CD4-positive, alpha-beta T cell treated with Interleukin-10 for 1 hour (primary cell): ENCODE results near the gene SFXN5.
"Not testable (repeated sequence)": the region's sequence is repeated elsewhere in the genome, so short reads cannot be mapped to it uniquely, and the experiment has no call there.

ENCODE experiments used
- DNase-seq: peaks from one replicate; pipeline ENCODE4 v3.0.0-alpha.2; 2020

SFXN5 gene

GRCh38 chr2:73071360-73072128, at the start of gene SFXN5:
Gene SFXN5, minus strand, starts transcription at chr2:73071712. Its CDS starts 7 bp downstream, at chr2:73071705.
- peak; percentile 95 for DNase-seq

- not testable (repeated sequence) for DNase-seq
These were observed 48.2 kb upstream of the SFXN5 start for GRCh38 chr2:73119611-73120239.

GRCh38 chr2:73117441-73117840, 45.9 kb upstream of the SFXN5 start:
- no peak for DNase-seq

- no peak for DNase-seq
These were observed 44.9 kb upstream of the SFXN5 start for GRCh38 chr2:73116182-73116960.

- DNase-seq = no peak
These were observed 42.9 kb upstream of the SFXN5 start for GRCh38 chr2:73114273-73114867.

- peak; percentile 90 for DNase-seq
These were observed 41.7 kb upstream of the SFXN5 start, which contains the start of gene RAB11FIP5 for GRCh38 chr2:73112913-73113854. Gene RAB11FIP5, minus strand, starts transcription at chr2:73112948. Its CDS starts 171 bp downstream, at chr2:73112777.

GRCh38 chr2:73112026-73112912, 40.8 kb upstream of the SFXN5 start:
- DNase-seq = no peak

- DNase-seq = peak; percentile 5
These were observed 39.8 kb upstream of the SFXN5 start for GRCh38 chr2:73111073-73112025.

- no peak for DNase-seq
These were observed 38.9 kb upstream of the SFXN5 start for GRCh38 chr2:73110168-73111072.

- DNase-seq = no peak
These were observed 38.1 kb upstream of the SFXN5 start for GRCh38 chr2:73109431-73110167.

- DNase-seq = peak; percentile 34
These were observed 35.9 kb upstream of the SFXN5 start for GRCh38 chr2:73107211-73107926.

- DNase-seq = no peak
These were observed 35.3 kb upstream of the SFXN5 start for GRCh38 chr2:73106791-73107190.

GRCh38 chr2:73105511-73105971, 34.0 kb upstream of the SFXN5 start:
- DNase-seq = no peak

- no peak for DNase-seq
These were observed 33.4 kb upstream of the SFXN5 start for GRCh38 chr2:73104933-73105332.

GRCh38 chr2:73103018-73103542, 31.6 kb upstream of the SFXN5 start:
- DNase-seq = no peak

GRCh38 chr2:73101626-73102256, 30.2 kb upstream of the SFXN5 start:
- no peak for DNase-seq
